Kidney glomerular epithelial cell (primary cell): Measurements from ENCODE around the gene SNCAIP.
"Not testable (repeated sequence)": the region's sequence is repeated elsewhere in the genome, so short reads cannot be mapped to it uniquely, and the experiment has no call there.

Experiments
- DNase-seq: peaks from one replicate; lab custom pipeline; 2025; lab: John Stamatoyannopoulos, UW

Gene SNCAIP

DNA sequence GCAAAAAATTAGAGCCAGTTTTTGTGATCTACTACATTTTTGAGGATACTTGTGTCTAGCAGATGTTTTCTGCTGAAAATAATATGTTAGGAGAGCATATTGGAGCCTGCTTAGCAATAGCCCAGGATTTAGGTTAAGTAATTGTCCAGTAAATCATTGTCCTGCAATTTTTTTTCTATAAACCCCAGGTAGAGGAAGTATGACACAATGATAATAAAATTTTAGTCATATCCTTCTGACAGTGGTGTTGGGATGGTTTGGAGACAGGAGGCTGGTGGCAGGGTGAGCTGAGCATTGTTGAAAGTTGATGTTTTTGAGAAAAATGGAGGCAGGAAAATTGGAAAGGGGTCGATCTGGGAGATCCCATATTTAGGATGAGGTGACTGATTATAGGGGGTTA lies 3.5 kb downstream of the SNCAIP start:
- no peak for DNase-seq

- DNase-seq: no peak
Measured at GRCh38 chr5:122316656-122317055, 4.6 kb downstream of the SNCAIP start.

- DNase-seq: no peak
Measured at GRCh38 chr5:122319897-122320296, 7.9 kb downstream of the SNCAIP start.

- no peak for DNase-seq
Measured at GRCh38 chr5:122321921-122322320, 9.9 kb downstream of the SNCAIP start.

- DNase-seq: no peak
Measured at GRCh38 chr5:122322801-122323548, 10.9 kb downstream of the SNCAIP start.

GRCh38 chr5:122323738-122324137 lies 11.7 kb downstream of the SNCAIP start:
- no peak for DNase-seq

- DNase-seq: no peak
Measured at GRCh38 chr5:122327110-122327509, 15.1 kb downstream of the SNCAIP start.

GRCh38 chr5:122330881-122331280 lies 18.8 kb downstream of the SNCAIP start:
- DNase-seq: no peak

GRCh38 chr5:122332599-122333555 lies 20.8 kb downstream of the SNCAIP start:
- DNase-seq: no peak

DNA sequence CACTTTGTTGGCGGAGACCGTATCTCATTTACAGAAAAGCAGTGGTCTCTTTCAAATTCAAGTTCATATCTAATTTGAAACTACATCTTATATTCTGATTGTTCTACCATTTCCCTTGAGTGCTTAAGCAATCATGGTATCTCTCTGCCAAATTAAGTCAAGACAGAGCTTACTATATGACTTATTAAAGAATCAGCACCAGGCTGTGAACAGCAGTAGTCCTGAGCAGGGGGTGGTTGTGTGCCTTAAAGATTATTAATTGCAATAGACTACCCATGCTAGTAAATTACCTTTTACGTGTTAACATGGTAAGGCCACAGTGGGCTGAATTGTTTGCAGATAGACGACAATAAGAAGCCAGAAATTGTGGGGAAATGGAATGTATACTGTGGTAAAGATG lies 21.5 kb downstream of the SNCAIP start:
- no peak for DNase-seq

GRCh38 chr5:122339591-122339990 lies 27.6 kb downstream of the SNCAIP start:
- no peak for DNase-seq

- DNase-seq: no peak
Measured at GRCh38 chr5:122341087-122341486, 29.1 kb downstream of the SNCAIP start.

DNA sequence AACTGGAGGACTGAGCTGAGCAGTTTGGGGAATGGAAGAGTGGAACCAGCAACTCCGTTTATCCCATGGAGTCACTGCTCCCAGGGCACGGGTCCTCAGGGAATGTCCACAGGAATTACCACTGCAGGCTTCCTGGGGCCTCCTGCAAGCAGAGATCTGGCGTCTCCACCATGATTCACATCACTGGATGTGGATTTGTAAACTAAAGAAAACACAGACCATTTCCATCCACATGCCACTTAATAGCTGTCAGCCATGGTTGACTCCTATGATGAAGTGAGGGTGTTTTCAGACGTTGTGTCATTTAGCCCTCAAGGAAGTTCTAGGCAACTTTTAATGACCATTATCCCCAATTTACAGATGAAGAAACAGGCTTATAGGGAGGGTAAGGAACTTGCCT lies 30.2 kb downstream of the SNCAIP start:
- DNase-seq: no peak

DNA sequence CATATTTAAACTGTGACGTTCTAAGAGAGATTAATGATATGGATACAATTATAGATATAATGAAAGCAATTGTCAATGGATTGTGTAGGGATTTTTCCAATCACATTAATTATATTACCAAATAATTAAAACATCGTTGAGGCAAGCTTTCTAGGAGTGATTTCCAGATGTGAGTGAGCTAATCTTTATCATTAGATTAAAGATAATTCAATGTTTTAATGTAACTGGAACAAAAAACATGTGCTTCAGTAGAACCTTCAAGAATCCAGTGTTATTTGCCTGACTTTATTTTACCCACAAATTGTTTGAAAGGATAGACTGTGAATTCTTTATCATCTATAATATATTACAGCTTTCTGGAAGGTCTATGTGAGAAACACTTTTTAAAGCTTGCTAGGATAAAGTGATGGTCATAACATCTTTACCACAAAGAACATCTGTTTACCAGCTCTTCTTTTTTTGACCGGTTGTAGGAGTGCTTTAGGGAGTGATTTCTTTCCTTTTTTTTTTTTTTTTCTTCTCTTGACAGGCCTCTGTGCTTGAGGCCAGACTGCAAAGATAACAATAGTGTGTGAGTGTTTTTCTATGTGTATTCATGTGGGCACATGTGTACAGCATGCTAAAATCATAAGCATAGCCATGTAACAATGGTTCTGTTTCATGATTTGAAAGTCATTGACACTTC lies 35.0 kb downstream of the SNCAIP start:
- DNase-seq: no peak

DNA sequence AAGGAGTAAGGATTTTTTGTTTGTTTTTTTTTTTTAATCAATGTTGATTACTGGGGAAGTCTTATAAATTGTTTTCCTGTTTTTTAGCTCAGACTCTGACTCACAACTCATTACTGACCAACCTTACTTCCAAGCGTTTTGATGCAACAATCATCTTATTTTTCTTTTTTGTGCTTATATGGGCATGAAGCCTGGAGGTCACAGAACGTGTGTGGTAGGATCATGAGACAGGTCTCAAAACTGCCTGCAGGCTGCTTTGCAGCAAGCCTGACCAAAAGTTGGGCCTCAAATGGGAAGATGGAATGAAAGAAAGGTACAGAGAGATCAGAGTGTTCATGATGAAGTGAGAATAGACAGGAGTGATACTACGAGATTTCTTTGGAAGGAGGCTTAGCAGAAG lies 38.5 kb downstream of the SNCAIP start:
- DNase-seq: no peak

GRCh38 chr5:122351416-122352157 lies 39.5 kb downstream of the SNCAIP start:
- no peak for DNase-seq

DNA sequence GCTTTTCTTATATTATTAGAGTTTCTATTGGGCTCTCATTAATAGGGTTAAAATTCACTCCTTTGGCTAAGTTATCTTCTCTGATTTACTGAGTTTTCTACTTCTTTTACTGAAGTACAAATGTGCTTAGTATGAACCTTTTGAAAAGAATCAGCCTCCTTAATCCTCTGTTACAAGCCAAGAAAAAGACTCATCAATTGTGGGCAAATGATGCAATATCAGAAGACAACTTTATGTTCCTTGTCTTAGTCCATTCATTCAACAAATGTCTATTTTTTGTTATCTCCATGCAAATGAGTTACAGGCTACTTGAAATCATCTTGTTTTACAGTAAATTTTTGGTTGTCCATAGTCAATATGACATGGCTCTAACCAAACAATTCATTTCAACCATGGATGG lies 40.3 kb downstream of the SNCAIP start:
- DNase-seq: no peak

GRCh38 chr5:122353361-122353760 lies 41.3 kb downstream of the SNCAIP start:
- DNase-seq: not testable (repeated sequence)

DNA sequence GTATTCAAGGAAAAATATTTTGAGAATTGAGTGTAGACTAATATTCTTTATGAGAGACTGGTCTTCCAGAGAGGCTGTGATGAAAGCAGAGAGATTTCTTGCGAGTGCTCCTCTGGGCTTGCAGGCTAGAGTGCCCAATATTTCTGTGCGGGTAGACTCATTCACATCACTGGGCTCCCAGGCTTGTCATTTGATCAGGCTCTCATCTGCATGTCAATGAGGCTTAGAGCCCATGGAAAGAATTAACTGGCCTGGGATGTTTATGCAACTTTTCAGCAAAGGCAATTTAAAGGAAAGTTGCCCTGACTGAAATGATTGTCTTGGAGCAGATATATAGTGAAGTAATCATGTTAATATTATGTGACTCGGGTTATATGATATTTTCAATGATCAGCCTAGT lies 42.3 kb downstream of the SNCAIP start:
- DNase-seq: no peak

- DNase-seq: no peak
Measured at GRCh38 chr5:122355324-122355723, 43.3 kb downstream of the SNCAIP start.

GRCh38 chr5:122356855-122357254 lies 44.8 kb downstream of the SNCAIP start:
- DNase-seq: peak; percentile 10
